Measurements from ENCODE around the gene TIRAP. TPM values are rescaled to one million over a fixed set of nuclear protein-coding genes. Genes with fewer than 3 reads are reported as not detected.
A peak's percentile ranks its signal among the peaks of the same experiment; 100 is the strongest.

Gene TIRAP
- total and polyA plus RNA-seq, 2 of the 8 experiments (the other 6 are each of a cell fraction or from before 2014, with no cell fraction given) = 5.3 TPM

DNA sequence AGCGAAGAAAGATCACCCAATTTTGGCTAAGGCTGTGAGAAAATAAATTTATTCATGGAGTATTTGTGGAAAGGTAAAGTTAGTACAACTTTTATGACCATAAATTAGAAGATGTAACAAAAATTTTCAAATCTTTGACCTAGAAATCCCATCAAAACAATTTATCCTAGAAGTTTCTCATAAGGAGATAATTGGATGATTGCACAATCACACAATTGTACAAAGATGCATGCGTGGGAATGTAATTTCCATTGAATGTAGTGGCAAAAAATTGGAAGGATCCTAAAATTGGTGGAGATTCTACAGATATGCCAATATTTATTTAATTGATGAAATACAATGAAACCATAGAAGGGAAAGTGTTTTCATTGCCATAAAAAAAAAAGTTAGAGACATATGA is 25.7 kb upstream of the TIRAP start:
- H3K4me1 ChIP-seq (replicated peaks in 1 of 4; ENCODE audit: control insufficient read depth in 3 of 4, insufficient read depth in 4 of 4, low read length in 3 of 4) = no peaks in the 10 kb centered on the region
- no peak overlapping the region for H2AK5ac ChIP-seq (ENCODE audit: low read depth, low read length)
- no peak overlapping the region for H4K91ac ChIP-seq (replicated peaks; ENCODE audit: insufficient read length, low read length)
- no peak overlapping the region for H3K4me2 ChIP-seq (ENCODE audit: insufficient read depth in 1 of 2, low read depth in 2 of 2, low read length in 2 of 2)
- H2BK5ac ChIP-seq (ENCODE audit: low read depth, low read length) = no peak overlapping the region
- no peak overlapping the region for H2AFZ ChIP-seq (ENCODE audit: low read length)
- no peaks in the 10 kb centered on the region for H3K23me2 ChIP-seq (ENCODE audit: low read depth, low read length)
- H3K23ac ChIP-seq (ENCODE audit: insufficient read length) = no peak overlapping the region
- POLR2A ChIA-PET (ENCODE audit: partially characterized antibody) = interaction anchor here (0.7 to 2.1 kb wide), 4 partner anchors 9 to 86 kb away, joined by 4 to 7 read pairs (median 4); partner anchors contain the start of gene SRPRA
- WGBS, 2 experiments (ENCODE audit: extremely low coverage in 1 of 2, insufficient coverage in 1 of 2, insufficient read length in 1 of 2, insufficient replicate concordance in 2 of 2, low coverage in 1 of 2, low lambda C conversion rate in 2 of 2, missing lambda C conversion rate in 1 of 2) = 95% methylated on average over 2 of the region's 2 CpGs; no CpG with 5 or more reads in 1 of the 2 experiments
- H4K5ac ChIP-seq (ENCODE audit: insufficient read length, low read depth, low read length) = no peak overlapping the region
- peaks cover 5 to 49% (median 29%) of the 10 kb centered on the region in 4 experiments for H3K36me3 ChIP-seq (ENCODE audit: control insufficient read depth in 2 of 4, insufficient read depth in 4 of 4, low read length in 3 of 4)
- H2BK12ac ChIP-seq (ENCODE audit: low read depth, low read length) = no peak overlapping the region
- H3K4me3 ChIP-seq (ENCODE audit: extremely low read depth in 1 of 4, insufficient read depth in 2 of 4, low read depth in 3 of 4, low read length in 4 of 4) = no peak overlapping the region
- TF ChIP-seq POLR2AphosphoS5 (IDR thresholded peaks at IDR 0.05; ENCODE audit: low read depth, low read length) = no peak
- TF ChIP-seq CEBPB (IDR thresholded peaks at IDR 0.05; ENCODE audit: low read depth, low read length) = peak; percentile 37; the same call in 1 of the 2 replicates
- TF ChIP-seq HDAC2 (IDR thresholded peaks at IDR 0.05; ENCODE audit: borderline replicate concordance in 1 of 2, low read depth in 2 of 2, low read length in 2 of 2) = no peak
- no peak for DNase-seq (ENCODE audit: low read depth in 1 of 2, low spot score in 2 of 2)
- H3K4ac ChIP-seq (replicated peaks; ENCODE audit: insufficient read length, low read depth, low read length) = no peak overlapping the region
- H3K27ac ChIP-seq (ENCODE audit: low read depth, low read length) = no peak overlapping the region
- H3K79me1 ChIP-seq (ENCODE audit: low read depth, low read length) = no peaks in the 10 kb centered on the region
- no peak overlapping the region for H2BK120ac ChIP-seq (replicated peaks; ENCODE audit: low read depth, low read length)
- H3K14ac ChIP-seq (ENCODE audit: insufficient read length) = no peak overlapping the region
- no peaks in the 10 kb centered on the region for H3K9me3 ChIP-seq (ENCODE audit: insufficient read depth in 2 of 2, low read depth in 1 of 2, low read length in 1 of 2)
- no peak overlapping the region for H2BK20ac ChIP-seq (ENCODE audit: low read length)
- H2BK15ac ChIP-seq (ENCODE audit: low read length) = no peak overlapping the region
- H3K27me3 ChIP-seq (replicated peaks in 1 of 4; ENCODE audit: control insufficient read depth in 3 of 4, extremely low read depth in 1 of 4, insufficient read depth in 3 of 4, low read length in 3 of 4) = no peaks in the 10 kb centered on the region
- peaks cover 0 to 3% of the 10 kb centered on the region in 2 experiments for H4K20me1 ChIP-seq (replicated peaks in 1 of 2; ENCODE audit: control insufficient read depth in 1 of 2, insufficient read depth in 2 of 2, low read length in 2 of 2)
- CTCF ChIA-PET (ENCODE audit: partially characterized antibody) = interaction anchor here (0.6 to 1.3 kb wide), 2 partner anchors 29 to 231 kb away, joined by 3 read pairs; no protein-coding TSS in a partner anchor
- H3K9ac ChIP-seq (replicated peaks in 1 of 4; ENCODE audit: extremely low read depth in 1 of 4, low read depth in 3 of 4, low read length in 3 of 4) = no peak overlapping the region
- FAIRE-seq = no peak
- no peak overlapping the region for H3K56ac ChIP-seq (replicated peaks; ENCODE audit: insufficient read length, low read depth, low read length)
- no peaks in the 10 kb centered on the region for H3K79me2 ChIP-seq (ENCODE audit: control insufficient read depth in 1 of 2, insufficient read depth in 2 of 2, low read length in 2 of 2)
- H4K8ac ChIP-seq (ENCODE audit: extremely low read depth, insufficient read depth, low read length) = no peak overlapping the region
- H3K18ac ChIP-seq (ENCODE audit: extremely low read depth, low read length) = no peak overlapping the region

Measured in H1 (cell line).